IPS-NIHi7 (cell line): ENCODE data around the gene ACTR3C.
"Not testable (repeated sequence)": the region's sequence is repeated elsewhere in the genome, so short reads cannot be mapped to it uniquely, and the experiment has no call there.

ENCODE experiments used
- DNase-seq: peaks from one replicate; pipeline ENCODE4 v3.0.0; 2012; ENCODE audit warnings: mixed read lengths; ENCODE audit errors: extremely low spot score

ACTR3C gene

GRCh38 chr7:150283608-150284007, 39.7 kb downstream of the ACTR3C start:
- DNase-seq, result not testable (repeated sequence)

DNA sequence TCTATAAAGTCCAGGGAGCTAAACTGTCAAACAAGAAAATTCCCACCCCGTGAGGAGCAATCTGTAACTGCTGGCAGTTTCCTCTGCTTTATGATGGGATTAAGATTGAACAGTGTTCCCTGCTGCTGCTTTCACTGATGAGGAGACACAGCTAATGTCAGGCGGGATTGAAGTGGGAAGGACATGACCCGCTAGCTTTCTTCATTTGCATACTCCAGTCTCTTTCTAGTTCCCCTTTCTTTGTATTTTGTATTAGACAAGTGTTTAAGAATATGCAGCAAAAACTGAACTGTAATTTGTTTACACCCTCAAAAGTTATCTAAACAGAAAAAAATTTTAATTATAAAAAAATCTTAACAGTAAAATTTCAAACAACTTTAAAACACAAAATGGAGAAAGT, 40.2 kb downstream of the ACTR3C start:
- DNase-seq, result not testable (repeated sequence)

DNA sequence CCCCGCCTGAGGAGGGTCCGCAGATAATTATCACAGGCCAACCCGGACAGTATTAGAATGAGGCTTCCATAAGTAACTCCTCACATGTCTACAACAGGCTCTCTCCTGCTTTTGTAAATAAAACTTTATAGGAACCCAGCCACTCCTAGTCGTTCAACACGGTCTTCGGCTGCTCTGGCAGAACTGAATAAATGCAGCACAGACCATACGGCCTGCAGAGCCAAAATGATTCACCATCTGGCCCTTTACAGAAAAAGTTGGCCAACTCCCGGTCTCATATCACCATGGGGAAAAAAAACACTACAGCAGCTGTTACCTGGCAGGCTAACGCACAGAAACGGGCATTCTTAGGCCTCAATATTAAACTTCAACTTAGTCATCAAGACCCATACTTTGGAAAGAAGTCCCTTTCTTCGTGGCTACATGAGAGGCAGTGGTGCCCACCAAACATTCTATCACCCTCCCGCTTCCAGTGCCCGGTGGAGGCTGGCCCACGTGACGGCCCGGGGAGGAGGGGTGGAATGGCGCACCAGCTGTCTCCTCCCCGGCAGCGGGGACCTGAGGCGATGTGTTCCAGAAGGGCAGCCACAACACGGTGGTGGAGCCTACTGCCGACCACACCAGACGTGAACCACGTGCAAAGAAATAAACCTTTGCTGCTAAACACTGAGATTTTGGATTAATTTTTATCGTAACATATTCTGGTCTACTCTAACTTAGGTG, 41.5 kb downstream of the ACTR3C start:
- DNase-seq, result not testable (repeated sequence)

DNA sequence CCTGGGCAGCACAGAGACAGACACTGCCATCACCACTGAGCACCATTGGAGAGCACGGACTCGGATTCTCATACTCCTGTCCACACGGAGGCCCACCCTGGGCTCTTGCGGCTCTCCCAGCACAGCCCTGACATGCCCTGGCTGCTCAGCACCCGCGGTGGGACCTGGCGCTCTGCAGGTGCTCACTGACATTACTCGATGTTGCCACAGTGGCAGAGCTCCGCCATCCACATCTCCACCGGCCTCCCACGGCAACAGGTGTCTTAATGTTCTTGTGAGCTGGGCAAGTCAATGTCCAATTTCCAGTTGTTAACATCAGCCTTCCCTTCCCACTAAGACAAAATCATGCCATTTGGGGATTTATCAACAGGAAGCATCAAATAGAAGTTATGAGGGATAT, 45.0 kb downstream of the ACTR3C start:
- DNase-seq, result not testable (repeated sequence)

GRCh38 chr7:150276132-150276695, 47.1 kb downstream of the ACTR3C start:
- peak; percentile 22 for DNase-seq

DNA sequence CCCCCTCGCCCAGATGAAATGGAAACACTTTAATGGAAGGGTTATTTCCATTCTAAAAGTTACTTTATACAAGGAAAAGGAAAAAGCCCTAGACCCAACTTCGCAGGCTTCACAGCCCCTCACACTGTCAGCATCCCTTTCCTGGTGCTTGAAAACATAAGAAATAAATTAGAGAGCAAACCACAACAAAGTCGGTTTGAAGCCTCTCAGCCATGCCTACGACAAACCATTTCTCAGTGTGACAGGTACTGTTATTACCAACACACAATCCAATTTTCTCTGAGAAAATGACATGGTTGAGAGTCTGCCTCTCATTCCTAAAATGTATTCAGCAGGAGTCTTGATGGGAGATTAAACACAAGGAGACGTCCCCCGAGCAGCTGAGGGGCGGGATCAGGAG, 51.4 kb downstream of the ACTR3C start:
- DNase-seq, result not testable (repeated sequence)

- not testable (repeated sequence) for DNase-seq
Observed at GRCh38 chr7:150270101-150270824, 53.1 kb downstream of the ACTR3C start.

GRCh38 chr7:150268798-150269197, 54.5 kb downstream of the ACTR3C start:
- not testable (repeated sequence) for DNase-seq

- DNase-seq, result not testable (repeated sequence)
Observed at GRCh38 chr7:150268287-150268686, 55.1 kb downstream of the ACTR3C start.

- not testable (repeated sequence) for DNase-seq
Observed at GRCh38 chr7:150266953-150267665, 56.2 kb downstream of the ACTR3C start.

DNA sequence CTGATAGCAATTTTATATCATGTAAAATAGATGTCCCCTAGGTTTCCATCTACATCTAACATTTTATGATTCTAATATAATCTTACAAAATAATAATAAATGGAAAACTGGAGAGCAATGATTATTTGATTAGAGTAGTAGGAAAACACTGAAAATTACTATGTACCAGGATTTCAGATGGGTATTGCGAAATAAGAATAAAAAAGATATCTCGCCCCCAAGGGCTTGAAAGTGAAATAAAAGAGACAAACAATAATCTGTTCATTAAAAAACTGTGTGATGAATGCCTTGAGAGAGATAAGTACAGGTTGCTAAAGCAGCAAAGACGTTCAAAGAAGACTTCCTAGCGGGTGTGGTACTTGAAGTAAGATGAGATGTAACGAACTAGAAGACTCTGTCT, 60.7 kb downstream of the ACTR3C start:
- not testable (repeated sequence) for DNase-seq

DNA sequence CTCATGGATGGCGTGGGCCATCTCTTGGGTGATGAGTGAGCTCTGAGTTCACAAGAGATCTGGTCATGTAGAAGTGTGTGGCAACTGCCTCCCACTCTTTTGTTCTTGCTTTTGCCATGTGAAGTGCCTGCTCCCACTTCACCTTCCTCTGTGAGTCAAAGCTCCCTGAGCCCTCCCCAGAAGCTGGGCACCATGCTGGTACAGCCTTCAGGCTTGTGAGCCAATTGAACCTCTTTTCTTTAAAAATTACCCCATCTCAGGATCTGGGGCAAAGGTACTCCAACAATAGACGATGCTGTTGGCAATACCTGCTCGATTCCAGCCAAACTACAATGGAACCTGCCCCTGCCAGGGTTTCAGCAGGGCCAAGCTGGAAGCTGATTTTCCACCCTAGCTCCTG, 75.6 kb downstream of the ACTR3C start:
- DNase-seq, result not testable (repeated sequence)

GRCh38 chr7:150245208-150245607, 78.1 kb downstream of the ACTR3C start:
- not testable (repeated sequence) for DNase-seq

GRCh38 chr7:150242935-150243334, 80.4 kb downstream of the ACTR3C start:
- DNase-seq, result not testable (repeated sequence)

DNA sequence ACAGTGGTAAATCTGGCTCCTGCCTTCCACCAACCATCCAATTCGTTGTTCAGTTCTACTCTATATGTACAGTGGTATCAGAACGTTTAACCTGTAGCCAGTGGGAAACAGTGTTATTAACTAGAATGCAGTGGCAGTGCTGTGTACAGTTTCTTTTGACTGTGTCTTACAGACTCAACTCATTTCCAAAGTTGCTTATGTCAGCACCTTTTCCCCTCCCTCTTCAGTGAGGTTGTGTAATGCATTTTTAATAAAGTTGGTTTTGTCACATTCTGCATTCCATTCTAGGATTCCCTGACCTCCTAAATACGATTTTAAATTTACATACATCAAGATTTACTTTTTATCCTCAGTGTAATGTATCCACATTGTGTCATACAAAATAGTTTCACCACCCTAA, 97.9 kb downstream of the ACTR3C start:
- DNase-seq, result not testable (repeated sequence)

DNA sequence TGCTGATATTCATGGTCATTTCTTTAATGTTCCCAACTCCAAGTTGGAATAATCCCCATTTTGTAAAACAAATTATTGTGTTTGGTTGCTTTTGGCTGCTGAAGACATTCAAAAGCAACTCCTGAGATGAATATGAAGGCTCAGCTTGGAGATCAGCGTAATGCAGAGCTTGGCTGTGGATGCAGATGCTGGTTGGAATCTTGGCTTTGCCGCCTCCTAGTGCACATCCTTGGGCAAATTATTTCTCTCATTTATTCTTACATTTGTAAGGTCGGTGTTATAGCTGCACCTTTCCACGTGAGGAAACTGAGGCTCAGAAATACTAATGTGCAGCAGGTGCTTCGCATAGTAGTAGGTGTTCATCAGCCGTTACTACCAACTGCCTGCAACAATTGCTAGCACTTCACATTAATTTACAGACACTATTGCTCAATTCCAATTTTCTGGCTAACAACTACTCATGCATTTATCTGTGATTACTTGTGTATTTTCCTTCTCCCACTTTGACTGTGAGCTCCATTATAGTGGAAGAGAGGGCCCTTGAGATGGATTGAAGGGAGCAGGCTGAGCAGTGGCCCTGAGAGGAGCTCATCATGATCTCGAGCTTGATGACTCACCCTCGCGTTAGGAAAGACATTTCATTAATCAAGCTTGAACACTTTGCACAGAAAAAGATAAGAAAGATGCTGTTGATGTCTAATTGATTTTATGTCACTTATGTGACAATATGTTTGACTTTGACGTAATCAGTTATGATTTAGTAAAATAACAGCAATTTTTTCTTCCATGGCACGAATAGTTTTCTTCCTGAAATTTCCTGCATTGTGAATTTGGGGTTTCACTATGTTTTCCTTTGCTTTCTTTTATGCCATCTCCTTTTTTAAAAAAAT, 101.0 kb downstream of the ACTR3C start:
- DNase-seq, result not testable (repeated sequence)

DNA sequence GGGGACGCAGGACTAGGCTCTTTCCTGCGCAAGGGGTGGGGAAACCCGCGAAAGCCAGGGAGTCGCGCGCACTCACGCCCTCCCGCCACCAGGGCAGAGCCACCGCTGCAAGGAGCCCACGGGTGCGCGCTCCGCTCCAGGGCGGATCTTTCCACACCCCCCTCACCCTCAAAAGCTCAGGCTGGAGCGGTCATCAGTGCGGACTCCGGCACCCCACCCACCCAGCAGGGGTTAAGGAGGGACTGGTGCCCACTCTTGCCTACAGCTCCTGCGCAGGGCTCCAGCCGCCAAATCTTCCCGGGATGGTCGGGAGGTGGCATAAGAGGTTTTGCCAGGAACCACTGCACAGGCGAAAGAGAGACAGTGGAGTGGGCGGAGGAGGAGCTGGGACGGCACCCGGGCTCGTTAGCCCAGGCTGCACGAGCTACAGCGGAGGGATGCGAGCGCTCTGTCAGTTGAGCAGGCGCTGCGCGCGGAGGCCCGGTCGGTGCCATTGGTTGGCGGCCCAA, 102.6 kb downstream of the ACTR3C start:
- not testable (repeated sequence) for DNase-seq

- peak; percentile 4 for DNase-seq
Observed at GRCh38 chr7:150219941-150220658, 103.2 kb downstream of the ACTR3C start.

GRCh38 chr7:150206848-150207247, 116.5 kb downstream of the ACTR3C start:
- DNase-seq, result not testable (repeated sequence)

DNA sequence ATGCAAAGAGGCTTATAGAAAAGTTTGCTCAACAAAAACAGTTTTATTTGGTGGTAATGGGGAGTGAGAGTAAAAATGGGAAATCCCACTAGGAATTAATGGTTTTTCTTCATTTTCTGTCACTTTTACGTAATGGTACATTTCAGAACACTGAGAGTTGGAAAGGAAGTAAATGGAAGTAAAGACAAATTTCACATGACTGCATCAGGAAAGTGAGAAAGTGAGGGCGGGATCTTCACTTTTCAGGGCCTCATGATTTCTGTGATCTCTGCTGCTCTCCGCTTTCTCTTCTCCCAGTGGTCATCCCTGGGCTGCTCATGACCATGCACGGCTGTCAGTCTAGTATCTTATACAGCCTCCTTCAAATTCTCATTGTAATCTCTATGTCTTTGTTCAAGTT, 117.5 kb downstream of the ACTR3C start:
- not testable (repeated sequence) for DNase-seq
